Measurements from ENCODE around the gene DOK1.
A peak's percentile ranks its signal among the peaks of the same experiment; 100 is the strongest.

The DOK1 gene

DNA sequence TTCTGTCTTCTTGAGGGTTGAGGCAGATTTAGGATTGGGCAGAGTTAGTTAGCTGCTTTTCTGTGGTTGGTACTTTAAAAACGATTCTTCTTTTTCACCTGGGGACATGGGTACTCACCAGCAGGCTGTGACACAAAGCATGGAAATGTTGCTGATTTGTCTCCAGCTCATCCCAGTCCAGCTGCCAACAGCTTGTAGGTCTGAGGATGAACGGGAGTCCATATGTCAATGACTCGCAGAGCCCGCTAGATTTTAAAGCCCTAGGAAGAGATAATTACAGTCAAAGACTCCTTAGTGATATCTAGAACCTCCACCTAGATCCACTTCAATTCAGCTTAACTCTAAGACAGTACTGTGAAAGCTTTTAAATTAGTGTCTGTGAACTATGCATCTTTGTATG, 20.8 kb downstream of the DOK1 start:
- Mint-ChIP-seq H3K4me1 (peaks cover 32% of the 10 kb centered on the region), H3K27me3 (ENCODE audit: low read depth) (no peaks in the 10 kb centered on the region), H3K4me3 (no peak overlapping the region), H3K27ac (no peak overlapping the region), H3K36me3 (ENCODE audit: low read depth) (no peaks in the 10 kb centered on the region), H3K9me3 (no peaks in the 10 kb centered on the region)
- TF ChIP-seq, protein P1, sequence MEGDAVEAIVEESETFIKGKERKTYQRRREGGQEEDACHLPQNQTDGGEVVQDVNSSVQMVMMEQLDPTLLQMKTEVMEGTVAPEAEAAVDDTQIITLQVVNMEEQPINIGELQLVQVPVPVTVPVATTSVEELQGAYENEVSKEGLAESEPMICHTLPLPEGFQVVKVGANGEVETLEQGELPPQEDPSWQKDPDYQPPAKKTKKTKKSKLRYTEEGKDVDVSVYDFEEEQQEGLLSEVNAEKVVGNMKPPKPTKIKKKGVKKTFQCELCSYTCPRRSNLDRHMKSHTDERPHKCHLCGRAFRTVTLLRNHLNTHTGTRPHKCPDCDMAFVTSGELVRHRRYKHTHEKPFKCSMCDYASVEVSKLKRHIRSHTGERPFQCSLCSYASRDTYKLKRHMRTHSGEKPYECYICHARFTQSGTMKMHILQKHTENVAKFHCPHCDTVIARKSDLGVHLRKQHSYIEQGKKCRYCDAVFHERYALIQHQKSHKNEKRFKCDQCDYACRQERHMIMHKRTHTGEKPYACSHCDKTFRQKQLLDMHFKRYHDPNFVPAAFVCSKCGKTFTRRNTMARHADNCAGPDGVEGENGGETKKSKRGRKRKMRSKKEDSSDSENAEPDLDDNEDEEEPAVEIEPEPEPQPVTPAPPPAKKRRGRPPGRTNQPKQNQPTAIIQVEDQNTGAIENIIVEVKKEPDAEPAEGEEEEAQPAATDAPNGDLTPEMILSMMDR (IDR thresholded peaks at IDR 0.05; ENCODE audit: unreplicated experiment in 3 of 3): no peak

- TF ChIP-seq, protein P1 (IDR thresholded peaks at IDR 0.05; ENCODE audit: unreplicated experiment in 3 of 3): no peak
- Mint-ChIP-seq H3K27me3 (ENCODE audit: low read depth) (no peaks in the 10 kb centered on the region), H3K36me3 (ENCODE audit: low read depth) (no peaks in the 10 kb centered on the region), H3K9me3 (no peaks in the 10 kb centered on the region), H3K27ac (peak overlapping the region in 2 of 3 experiments; percentile 29 to 42), H3K4me3 (no peak overlapping the region), H3K4me1 (peaks cover 32% of the 10 kb centered on the region)
Observed at GRCh38 chr2:74576211-74576862, 21.8 kb downstream of the DOK1 start.

DNA sequence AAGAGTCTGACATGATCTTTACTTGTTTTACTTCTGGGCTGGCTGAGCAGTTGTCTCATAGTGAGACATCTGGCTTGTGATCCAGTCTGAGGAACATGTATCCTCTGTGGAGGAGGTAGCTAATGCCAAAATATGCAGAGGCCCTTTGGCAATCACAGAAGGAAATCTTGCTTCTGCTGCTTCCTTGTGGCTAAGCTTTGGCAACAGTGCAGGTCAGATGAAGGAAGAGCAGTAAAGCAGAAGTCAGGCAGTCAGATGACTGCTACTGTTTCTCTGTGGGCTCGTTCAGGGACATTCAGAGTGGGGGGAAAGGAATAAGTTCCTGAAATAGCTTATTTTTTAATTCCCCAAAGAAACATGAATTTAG, 22.3 kb downstream of the DOK1 start:
- H3K9me3 Mint-ChIP-seq: no peaks in the 10 kb centered on the region
- no peaks in the 10 kb centered on the region for H3K27me3 Mint-ChIP-seq (ENCODE audit: low read depth)
- no peaks in the 10 kb centered on the region for H3K36me3 Mint-ChIP-seq (ENCODE audit: low read depth)
- peaks cover 32% of the 10 kb centered on the region for H3K4me1 Mint-ChIP-seq
- H3K4me3 Mint-ChIP-seq: no peak overlapping the region
- TF ChIP-seq, protein P1 (IDR thresholded peaks at IDR 0.05; ENCODE audit: unreplicated experiment in 3 of 3): no peak
- peak overlapping the region in 2 of 3 experiments; percentile 29 to 42 for H3K27ac Mint-ChIP-seq

- Mint-ChIP-seq H3K27me3 (ENCODE audit: low read depth) (no peaks in the 10 kb centered on the region), H3K4me1 (peaks cover 32% of the 10 kb centered on the region), H3K9me3 (no peaks in the 10 kb centered on the region), H3K36me3 (ENCODE audit: low read depth) (no peaks in the 10 kb centered on the region), H3K4me3 (no peak overlapping the region), H3K27ac (peak overlapping the region; percentile 27 to 44 (median 42))
- TF ChIP-seq, protein P1 (IDR thresholded peaks at IDR 0.05; ENCODE audit: unreplicated experiment in 3 of 3): no peak
Observed at GRCh38 chr2:74577448-74577847, 22.9 kb downstream of the DOK1 start.

DNA sequence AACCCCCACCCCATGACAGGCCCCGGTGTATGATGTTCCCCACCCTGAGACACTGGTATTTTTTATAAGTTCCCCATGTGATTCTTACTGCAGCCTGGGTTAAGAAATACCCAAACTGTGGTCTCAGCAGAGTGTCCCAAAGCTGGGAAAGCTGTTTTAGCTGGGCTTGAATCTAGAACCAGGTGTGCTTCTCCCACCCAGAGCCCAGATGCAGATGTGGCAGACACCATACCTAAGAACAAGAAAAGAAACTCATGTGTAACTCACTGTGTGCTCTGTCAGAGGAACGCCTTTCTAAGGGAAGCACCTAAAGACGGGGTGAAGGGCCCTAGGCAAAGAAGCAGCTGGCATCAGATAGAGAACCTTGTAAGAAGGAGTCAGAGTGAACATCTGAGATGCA, 23.9 kb downstream of the DOK1 start:
- Mint-ChIP-seq H3K9me3 (no peaks in the 10 kb centered on the region), H3K27ac (no peak overlapping the region), H3K4me1 (peaks cover 36% of the 10 kb centered on the region), H3K27me3 (ENCODE audit: low read depth) (no peaks in the 10 kb centered on the region), H3K36me3 (ENCODE audit: low read depth) (no peaks in the 10 kb centered on the region), H3K4me3 (no peak overlapping the region)
- TF ChIP-seq, protein P1 (IDR thresholded peaks at IDR 0.05; ENCODE audit: unreplicated experiment in 3 of 3): no peak

DNA sequence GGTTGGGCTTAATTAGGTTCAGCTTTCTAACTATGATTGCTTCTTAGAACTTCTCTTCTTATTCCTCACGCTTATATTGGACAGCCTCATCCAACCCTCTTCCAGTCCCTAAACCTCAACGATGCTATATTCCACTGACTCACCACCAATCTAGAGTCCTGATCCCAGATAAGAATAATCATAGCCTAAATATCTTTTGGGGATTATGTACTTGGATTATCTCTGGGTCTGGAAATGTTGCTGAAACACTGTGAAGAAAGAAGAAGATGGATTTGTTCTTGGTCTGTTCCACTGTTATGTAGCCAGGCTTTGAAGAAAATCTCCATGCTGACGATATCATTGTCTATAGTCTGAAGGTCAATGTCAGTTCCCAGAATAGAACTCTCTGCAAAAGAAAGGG, 26.9 kb downstream of the DOK1 start:
- peaks cover 3% of the 10 kb centered on the region for H3K27me3 Mint-ChIP-seq (ENCODE audit: low read depth)
- no peaks in the 10 kb centered on the region for H3K36me3 Mint-ChIP-seq (ENCODE audit: low read depth)
- H3K4me1 Mint-ChIP-seq: peaks cover 22% of the 10 kb centered on the region
- no peak overlapping the region for H3K27ac Mint-ChIP-seq
- TF ChIP-seq, protein P1 (IDR thresholded peaks at IDR 0.05; ENCODE audit: unreplicated experiment in 3 of 3): no peak
- no peak overlapping the region for H3K4me3 Mint-ChIP-seq
- H3K9me3 Mint-ChIP-seq: no peaks in the 10 kb centered on the region

Data from nephron (organoid).